Measurements from ENCODE around the gene EEF1AKMT3.

DNA sequence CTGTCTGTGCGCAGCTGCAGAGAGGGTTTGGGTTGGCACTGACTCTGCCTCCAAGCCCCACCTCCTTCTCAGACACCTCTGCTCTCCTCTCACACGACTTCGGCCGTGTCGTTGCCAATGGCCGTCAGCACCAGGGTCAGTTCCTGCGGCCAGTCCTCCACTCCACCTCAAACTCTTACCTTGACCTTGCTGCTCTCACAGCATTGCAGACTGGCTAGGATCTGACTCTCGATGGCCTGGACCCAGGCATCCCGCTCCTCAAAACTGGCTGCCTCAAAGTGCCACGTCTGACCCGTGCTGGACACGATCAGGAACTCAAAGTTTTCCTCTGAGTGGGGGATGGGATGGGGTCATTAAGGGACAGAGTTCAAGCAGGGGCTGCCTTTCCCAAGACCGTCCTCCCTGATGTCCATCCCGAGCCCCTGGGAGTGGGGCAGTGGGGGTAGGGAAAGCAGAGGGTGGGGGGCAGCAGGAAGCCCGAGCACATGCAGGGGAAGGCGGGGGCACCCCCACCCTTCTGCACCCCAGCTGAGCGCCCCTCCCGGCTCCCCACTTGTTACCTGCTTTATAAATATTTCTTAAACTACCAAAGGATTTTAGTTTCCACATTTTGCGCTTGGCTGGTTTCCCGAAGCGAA is 44.5 kb upstream of the EEF1AKMT3 start:
- TF ChIP-seq, protein P1, sequence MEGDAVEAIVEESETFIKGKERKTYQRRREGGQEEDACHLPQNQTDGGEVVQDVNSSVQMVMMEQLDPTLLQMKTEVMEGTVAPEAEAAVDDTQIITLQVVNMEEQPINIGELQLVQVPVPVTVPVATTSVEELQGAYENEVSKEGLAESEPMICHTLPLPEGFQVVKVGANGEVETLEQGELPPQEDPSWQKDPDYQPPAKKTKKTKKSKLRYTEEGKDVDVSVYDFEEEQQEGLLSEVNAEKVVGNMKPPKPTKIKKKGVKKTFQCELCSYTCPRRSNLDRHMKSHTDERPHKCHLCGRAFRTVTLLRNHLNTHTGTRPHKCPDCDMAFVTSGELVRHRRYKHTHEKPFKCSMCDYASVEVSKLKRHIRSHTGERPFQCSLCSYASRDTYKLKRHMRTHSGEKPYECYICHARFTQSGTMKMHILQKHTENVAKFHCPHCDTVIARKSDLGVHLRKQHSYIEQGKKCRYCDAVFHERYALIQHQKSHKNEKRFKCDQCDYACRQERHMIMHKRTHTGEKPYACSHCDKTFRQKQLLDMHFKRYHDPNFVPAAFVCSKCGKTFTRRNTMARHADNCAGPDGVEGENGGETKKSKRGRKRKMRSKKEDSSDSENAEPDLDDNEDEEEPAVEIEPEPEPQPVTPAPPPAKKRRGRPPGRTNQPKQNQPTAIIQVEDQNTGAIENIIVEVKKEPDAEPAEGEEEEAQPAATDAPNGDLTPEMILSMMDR (IDR thresholded peaks at IDR 0.05) = no peak
- no peak for TF ChIP-seq POLR2AphosphoS5 (IDR thresholded peaks at IDR 0.05)
- TF ChIP-seq POLR2A (IDR thresholded peaks at IDR 0.05) = no peak
